Measurements from ENCODE around the gene TIGD7.
A peak's percentile ranks its signal among the peaks of the same experiment; 100 is the strongest.

The TIGD7 gene, protein sequence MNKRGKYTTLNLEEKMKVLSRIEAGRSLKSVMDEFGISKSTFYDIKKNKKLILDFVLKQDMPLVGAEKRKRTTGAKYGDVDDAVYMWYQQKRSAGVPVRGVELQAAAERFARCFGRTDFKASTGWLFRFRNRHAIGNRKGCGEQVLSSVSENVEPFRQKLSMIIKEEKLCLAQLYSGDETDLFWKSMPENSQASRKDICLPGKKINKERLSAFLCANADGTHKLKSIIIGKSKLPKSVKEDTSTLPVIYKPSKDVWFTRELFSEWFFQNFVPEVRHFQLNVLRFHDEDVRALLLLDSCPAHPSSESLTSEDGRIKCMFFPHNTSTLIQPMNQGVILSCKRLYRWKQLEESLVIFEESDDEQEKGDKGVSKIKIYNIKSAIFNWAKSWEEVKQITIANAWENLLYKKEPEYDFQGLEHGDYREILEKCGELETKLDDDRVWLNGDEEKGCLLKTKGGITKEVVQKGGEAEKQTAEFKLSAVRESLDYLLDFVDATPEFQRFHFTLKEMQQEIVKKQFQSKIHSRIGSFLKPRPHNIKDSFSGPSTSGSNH

DNA sequence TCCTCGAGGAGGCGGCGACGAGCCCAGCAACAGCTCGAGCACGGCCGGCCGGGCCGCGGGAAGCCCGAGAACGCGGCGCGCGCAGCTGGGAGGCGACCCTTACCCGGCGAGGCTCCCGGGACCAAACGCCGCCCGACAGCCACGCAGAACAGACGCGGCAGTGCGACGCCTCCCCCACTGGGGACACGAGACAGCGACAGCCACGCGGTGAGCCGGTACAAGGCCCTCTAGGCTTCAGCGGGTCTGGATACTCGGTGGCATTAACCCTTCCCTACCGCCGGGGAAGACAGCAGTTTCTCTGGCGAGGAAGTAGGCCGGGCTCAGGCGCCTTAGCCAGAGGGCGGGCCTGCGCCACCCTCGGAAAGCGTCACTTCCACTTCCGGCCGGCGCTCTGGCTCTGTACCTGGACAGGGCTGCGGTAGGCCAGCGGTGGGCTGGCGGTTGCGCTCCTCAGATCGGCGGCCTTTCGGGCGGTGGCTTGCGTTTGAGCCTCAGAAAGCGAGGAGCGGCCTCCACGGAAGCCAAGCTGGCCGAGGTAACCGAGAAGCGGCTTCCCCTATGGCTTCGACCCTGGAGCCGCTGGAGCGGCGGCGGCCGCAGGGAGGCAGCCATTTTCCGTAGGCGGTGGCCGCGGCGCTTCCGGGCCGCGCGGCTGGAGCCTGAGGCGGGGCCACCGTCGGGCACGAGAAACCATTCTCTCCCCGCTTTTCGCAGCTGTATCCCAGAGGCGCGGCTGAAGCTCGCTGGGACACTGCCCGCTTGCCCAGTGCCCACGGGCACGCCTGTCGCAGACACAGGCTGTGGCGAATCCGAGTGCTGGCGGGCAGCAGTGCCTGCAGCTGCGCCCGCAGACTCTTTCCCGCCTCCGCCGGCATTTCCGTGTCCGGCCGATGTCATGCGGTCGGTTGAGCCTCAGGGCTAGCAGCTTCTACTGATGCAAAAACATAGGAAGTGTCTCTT is at the start of gene TIGD7, which contains the start of gene ZNF75A:
TIGD7 (minus strand) TSS at position 322 of the 960 bp plus-strand sequence. CDS start 4,816 bp downstream, outside the sequence.
ZNF75A (plus strand) TSS at position 389 of the 960 bp plus-strand sequence. CDS start 2,932 bp downstream, outside the sequence.
- peaks cover 41% of the 10 kb centered on the region for H3K36me3 ChIP-seq
- peak; percentile 96 for DNase-seq
- TF ChIP-seq, protein P1, sequence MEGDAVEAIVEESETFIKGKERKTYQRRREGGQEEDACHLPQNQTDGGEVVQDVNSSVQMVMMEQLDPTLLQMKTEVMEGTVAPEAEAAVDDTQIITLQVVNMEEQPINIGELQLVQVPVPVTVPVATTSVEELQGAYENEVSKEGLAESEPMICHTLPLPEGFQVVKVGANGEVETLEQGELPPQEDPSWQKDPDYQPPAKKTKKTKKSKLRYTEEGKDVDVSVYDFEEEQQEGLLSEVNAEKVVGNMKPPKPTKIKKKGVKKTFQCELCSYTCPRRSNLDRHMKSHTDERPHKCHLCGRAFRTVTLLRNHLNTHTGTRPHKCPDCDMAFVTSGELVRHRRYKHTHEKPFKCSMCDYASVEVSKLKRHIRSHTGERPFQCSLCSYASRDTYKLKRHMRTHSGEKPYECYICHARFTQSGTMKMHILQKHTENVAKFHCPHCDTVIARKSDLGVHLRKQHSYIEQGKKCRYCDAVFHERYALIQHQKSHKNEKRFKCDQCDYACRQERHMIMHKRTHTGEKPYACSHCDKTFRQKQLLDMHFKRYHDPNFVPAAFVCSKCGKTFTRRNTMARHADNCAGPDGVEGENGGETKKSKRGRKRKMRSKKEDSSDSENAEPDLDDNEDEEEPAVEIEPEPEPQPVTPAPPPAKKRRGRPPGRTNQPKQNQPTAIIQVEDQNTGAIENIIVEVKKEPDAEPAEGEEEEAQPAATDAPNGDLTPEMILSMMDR (IDR thresholded peaks at IDR 0.05; ENCODE audit: low read depth, low read length) = peak; percentile 22; the same call in 1 of the 2 replicates
- no peaks in the 10 kb centered on the region for H3K27me3 ChIP-seq (ENCODE audit: insufficient read depth, low read depth, severe bottlenecking)
- H3K27ac ChIP-seq = peak within 1 kb of the TSS; percentile 97
- H3K4me3 ChIP-seq (ENCODE audit: low read depth, low read length) = peak within 1 kb of the TSS; percentile 80
- H3K9me3 ChIP-seq (ENCODE audit: severe bottlenecking) = peaks cover 3% of the 10 kb centered on the region

DNA sequence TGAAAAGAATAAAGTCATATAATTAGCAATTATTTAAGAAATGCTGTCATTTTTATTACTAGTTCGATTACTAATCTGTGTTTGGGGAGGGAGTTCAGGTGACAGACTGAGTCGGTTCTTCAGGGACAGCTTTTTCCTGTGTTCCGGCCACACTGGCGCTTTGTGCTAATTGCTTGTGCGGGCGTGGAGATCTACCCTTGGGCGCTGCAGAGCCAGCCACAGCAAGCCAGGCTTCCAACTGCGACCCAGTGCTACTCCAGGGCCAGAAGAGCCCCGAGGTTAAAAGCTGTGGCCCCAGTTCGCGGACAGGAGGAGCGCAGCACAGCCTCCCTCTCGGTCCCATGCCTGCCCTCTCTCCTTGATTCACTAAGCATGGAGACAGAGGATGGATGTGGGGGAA is 43.9 kb upstream of the TIGD7 start:
- DNase-seq = no peak
- TF ChIP-seq, protein P1 (IDR thresholded peaks at IDR 0.05; ENCODE audit: low read depth, low read length) = no peak
- no peak overlapping the region for H3K27ac ChIP-seq
- H3K9me3 ChIP-seq (ENCODE audit: severe bottlenecking) = no peaks in the 10 kb centered on the region
- H3K27me3 ChIP-seq (ENCODE audit: insufficient read depth, low read depth, severe bottlenecking) = no peaks in the 10 kb centered on the region
- H3K36me3 ChIP-seq = no peaks in the 10 kb centered on the region
- H3K4me3 ChIP-seq (ENCODE audit: low read depth, low read length) = no peak overlapping the region

DNA sequence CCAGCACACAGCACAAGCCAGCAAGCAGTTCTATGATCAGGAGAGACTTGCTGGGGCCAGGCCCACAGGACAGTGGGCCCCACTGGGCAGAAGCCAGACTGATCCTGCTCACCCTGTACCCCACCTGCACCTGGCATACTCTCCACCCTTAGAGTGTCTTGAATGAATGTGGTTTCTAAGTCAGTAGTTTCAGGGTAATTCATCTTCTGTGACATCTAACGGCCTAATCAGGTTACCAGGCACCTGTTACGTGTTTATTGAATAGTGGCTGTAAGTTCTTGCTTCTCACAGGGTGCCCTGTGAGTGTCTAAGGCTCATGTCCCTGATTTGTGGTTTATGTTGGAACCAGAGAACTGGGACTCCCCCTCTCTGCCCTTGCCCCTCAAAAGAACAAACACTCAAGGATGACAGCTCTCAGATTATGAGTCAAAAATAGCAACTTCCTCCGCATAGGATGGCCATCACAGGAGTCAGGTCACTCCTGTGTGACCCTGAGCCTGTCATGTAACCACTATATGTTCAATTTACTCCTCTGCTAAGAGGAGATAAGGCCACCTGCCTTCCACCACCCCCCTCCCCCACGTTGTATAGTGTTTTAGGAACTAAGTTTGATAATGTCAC is 43.4 kb upstream of the TIGD7 start:
- H3K9me3 ChIP-seq (ENCODE audit: severe bottlenecking) = no peaks in the 10 kb centered on the region
- H3K27me3 ChIP-seq (ENCODE audit: insufficient read depth, low read depth, severe bottlenecking) = no peaks in the 10 kb centered on the region
- DNase-seq = no peak
- no peak overlapping the region for H3K4me3 ChIP-seq (ENCODE audit: low read depth, low read length)
- H3K36me3 ChIP-seq = no peaks in the 10 kb centered on the region
- TF ChIP-seq, protein P1 (IDR thresholded peaks at IDR 0.05; ENCODE audit: low read depth, low read length) = no peak
- H3K27ac ChIP-seq = no peak overlapping the region

DNA sequence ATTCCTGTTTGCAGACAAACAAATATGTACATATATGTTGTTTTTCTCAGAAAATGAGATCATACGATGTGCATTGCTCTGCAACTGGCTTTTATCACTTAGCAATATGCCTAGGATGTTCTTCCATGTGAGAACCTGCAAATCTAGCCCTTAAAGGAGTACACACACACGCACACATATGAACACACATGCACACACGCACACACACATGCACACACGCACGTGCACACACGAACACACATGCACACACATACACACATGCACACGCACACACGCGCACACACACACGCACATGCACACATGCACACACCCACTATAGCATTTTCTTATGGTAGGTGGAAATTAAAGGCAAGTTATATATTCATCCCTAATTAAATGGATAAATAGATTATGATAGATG is 42.4 kb upstream of the TIGD7 start:
- Histone ChIP-seq H3K4me3 (ENCODE audit: low read depth, low read length) (no peak overlapping the region), H3K27ac (no peak overlapping the region), H3K27me3 (ENCODE audit: insufficient read depth, low read depth, severe bottlenecking) (no peaks in the 10 kb centered on the region), H3K9me3 (ENCODE audit: severe bottlenecking) (no peaks in the 10 kb centered on the region), H3K36me3 (no peaks in the 10 kb centered on the region)
- DNase-seq = no peak
- TF ChIP-seq, protein P1 (IDR thresholded peaks at IDR 0.05; ENCODE audit: low read depth, low read length) = no peak

DNA sequence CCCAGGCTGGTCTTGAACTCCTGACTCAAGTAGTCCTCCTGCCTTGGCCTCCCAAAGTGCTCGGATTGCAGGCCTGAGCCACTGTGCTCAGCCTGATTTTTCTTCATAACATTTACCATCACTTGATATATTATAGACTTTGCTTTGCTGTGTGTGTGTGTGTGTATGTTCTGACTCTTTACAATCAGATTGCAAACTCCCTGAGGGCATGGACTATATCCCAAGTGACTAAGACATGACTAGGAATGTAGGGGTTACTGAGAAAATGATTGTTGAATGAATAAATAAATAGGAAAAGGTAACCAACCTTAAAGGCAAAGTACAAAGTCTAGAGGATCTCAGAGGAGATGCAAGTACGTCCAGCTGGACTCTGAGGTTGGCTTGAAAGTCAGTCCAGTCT is 40.8 kb upstream of the TIGD7 start:
- Histone ChIP-seq H3K9me3 (ENCODE audit: severe bottlenecking) (no peaks in the 10 kb centered on the region), H3K27ac (no peak overlapping the region), H3K36me3 (no peaks in the 10 kb centered on the region), H3K4me3 (ENCODE audit: low read depth, low read length) (no peak overlapping the region), H3K27me3 (ENCODE audit: insufficient read depth, low read depth, severe bottlenecking) (no peaks in the 10 kb centered on the region)
- DNase-seq = no peak
- TF ChIP-seq, protein P1 (IDR thresholded peaks at IDR 0.05; ENCODE audit: low read depth, low read length) = no peak
